Measurements from ENCODE around the gene RAE1. TPM values are rescaled to one million over a fixed set of nuclear protein-coding genes. Genes with fewer than 3 reads are reported as not detected.

Gene RAE1
- total RNA-seq, 1 donor from 2014 or later = 22.8 TPM

DNA sequence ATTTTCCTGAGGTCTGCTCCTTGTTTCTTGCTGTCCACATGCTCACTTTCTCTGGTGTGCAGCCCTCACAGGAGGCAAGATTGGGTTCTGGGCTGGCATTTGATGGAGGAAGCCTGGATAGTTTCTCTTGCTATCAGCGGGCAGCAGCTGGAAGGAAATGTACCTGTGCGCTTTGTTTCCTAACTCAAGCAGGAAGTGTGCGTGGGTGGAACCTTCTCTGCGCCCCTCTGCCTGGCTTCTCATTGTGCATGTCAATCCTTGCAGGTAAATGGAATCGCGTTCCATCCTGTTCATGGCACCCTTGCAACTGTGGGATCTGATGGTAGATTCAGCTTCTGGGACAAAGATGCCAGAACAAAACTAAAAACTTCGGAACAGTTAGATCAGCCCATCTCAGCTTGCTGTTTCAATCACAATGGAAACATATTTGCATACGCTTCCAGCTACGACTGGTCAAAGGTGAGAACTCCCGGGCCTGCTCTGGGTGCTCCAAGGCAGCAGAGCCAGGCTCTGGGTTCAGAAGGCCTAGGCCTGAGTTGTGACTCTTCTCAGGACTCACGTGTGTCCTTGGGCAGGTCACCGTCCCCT lies 23.4 kb downstream of the RAE1 start:
- no peak for ATAC-seq

DNA sequence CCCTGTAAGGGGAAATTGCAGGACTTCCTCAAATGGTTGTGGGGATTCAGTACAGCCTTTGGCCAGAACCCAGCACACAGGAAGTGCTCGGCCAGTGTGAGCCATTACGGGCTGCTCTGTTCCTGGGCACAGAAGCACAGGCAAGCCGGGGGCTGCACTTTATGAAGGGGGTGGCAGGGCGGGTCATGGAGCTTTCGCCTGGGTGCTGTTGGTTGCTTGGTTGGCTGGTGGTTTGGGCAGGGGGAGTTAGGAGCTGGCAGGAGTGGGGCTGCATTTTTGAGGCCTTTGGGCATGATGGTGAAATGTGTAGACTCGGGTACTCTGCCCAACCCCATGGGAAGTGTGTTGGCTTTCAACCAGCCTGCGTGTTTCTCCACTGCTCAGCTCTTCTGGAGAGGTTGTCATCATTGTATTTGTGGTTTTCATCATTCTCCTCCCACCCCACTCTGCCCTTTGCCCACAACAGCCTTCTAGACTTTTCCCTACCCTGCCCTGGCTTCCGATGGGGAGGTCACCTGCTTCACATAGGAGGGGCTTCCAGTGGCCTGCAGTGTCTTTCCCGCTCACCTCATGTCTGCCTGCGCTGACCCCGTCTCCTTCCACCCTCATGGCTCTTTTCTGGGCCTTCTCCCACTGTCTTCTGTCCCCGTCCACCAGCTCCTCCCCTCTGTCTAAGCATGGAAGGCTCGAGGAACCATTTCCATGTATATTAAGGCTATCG lies 24.0 kb downstream of the RAE1 start:
- ATAC-seq = peak; percentile 34

DNA sequence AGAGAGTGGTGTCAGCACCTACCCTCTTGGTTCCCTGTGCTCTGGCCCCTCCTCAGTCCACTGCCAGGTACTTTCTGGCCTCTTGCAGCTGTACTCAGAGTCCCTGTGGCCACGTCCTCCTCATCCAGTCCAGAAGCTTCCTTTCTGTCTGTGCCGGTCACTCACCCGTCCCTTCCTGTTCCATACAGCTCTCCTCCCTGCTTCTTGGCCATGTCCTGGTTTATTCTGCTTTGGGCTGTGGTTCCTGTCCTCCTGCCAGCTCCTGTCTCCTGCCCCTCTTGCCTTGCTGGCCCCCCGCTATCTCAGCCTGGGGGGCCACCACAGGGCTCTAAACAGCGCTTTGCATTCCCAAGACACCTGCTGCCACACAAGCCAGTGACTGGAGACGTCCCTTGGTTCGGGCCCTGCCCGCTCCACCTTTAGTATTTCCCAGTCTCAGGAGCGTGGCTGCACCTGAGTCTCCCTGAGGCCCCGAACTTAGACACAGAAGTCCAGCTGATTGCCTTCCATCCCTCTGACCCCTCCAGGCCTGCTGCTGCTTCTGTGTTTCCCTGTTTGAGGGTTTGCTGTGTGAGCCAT lies 24.7 kb downstream of the RAE1 start:
- ATAC-seq = peak; percentile 10

DNA sequence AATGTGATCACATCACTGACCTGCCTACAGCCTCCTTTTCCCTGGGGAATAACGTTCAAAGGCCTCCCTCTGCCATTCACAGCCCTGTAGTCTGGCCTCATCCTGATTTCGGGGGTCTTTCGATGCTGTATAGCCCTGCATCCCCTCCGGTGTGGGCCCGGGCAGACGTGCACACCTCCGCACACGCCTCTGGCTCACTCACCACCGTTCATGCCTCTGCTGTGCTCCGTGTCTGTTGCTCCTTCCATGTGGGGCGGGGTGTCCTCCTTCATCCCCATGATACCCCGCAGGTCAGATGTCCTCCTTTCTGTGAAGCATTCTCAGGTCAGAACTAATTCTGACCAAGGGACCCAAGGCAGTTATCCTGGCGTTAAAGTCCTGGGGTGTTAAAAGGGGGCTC lies 26.3 kb downstream of the RAE1 start:
- ATAC-seq = no peak

DNA sequence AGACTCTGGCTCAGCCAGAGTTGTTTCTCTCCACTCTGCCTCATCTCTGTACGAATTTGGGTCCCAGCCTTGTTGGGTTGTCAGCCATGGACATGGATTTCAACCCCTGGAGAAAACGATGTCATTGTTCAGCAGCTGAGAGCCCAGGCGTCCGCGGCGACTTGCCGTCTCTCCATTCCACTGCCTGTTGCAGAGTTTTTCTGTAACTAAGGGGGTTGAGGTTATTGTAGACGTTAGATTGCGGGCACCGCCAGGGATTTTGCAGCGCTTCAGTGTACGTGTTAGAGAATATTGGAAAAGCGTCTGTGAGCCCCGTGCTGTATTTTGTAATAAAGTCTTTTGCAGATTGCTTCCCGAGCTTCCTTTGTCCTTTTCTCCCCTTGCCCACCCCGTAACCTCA lies 27.1 kb downstream of the RAE1 start:
- no peak for ATAC-seq

DNA sequence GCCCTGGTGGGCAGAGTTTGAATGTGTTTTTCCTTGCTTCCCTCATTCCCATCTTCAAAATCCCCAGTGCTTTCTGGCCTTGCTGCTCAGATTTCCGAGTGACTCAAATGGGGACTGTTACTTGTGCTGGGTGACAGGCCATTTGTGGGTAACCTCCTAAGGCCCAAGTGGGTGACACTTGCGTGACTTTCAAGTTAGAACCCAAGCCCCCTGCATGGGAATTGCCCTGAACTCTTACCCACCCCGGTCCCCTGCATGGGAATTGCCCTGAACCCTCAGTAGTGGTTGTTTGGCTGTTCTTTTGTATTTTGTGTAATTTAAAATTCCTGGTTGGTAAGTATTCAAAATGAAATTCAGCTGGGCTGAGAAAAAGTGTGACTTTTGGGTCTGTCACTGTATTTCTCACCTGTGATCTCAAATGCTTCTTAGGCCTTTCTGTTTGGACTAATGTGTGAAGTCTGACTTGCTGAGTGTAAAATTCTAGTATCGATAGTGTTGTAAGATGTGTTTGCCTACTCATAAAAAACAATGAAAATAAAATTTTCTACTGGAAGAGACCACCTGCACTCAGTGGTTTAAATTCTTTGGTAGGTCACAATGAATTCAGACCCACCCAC lies 27.7 kb downstream of the RAE1 start:
- no peak for ATAC-seq

DNA sequence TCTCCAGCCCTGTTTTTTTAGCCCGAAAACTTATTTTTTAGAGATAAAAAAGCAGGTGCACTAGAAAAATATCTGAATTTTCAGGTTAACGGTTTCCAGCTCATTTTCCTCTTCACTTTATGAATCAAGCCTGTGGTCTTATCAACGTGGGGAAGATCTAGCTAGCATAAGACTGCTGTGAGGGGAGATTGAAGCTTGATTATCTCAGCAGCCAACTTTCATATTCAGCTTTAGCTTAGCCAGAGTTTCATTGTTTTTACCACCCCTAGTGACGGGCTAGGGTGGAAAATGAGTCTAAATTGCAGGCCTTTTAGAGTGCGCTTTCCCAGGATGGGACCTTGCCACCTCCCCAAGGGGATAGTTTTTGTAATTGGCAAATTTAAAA lies 28.2 kb downstream of the RAE1 start:
- no peak for ATAC-seq

DNA sequence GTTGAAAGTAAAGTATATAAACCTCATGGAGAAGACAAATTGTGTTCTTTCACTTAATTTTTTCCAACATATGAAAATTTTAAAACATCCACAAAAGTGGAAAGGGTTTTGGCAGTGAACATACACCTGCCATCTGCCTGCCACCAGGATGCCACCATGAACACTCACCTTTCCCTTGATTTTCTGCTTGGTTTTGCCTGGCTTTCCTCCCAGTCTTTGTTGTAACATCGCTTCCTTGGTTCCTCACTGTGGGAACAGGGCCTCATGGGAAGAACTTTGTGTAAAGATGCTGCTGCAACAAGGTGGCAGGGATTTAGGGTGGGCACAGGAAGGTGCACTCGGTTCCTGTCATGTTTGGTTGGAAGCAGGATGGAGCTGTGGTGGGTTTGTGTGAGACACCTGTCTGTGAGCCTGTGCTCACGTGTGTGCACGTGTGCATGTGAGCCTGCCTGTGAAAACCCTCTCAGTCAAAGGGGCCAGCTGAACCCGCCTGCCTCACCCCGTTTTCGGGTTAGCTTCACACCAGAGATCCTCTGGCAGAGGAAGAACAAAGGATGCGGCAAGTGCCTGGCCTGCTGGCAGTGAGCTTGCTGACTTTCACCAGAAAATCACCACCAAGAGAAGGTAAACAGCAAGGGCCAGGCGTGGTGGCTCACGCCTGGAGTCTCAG lies 29.2 kb downstream of the RAE1 start:
- no peak for ATAC-seq

DNA sequence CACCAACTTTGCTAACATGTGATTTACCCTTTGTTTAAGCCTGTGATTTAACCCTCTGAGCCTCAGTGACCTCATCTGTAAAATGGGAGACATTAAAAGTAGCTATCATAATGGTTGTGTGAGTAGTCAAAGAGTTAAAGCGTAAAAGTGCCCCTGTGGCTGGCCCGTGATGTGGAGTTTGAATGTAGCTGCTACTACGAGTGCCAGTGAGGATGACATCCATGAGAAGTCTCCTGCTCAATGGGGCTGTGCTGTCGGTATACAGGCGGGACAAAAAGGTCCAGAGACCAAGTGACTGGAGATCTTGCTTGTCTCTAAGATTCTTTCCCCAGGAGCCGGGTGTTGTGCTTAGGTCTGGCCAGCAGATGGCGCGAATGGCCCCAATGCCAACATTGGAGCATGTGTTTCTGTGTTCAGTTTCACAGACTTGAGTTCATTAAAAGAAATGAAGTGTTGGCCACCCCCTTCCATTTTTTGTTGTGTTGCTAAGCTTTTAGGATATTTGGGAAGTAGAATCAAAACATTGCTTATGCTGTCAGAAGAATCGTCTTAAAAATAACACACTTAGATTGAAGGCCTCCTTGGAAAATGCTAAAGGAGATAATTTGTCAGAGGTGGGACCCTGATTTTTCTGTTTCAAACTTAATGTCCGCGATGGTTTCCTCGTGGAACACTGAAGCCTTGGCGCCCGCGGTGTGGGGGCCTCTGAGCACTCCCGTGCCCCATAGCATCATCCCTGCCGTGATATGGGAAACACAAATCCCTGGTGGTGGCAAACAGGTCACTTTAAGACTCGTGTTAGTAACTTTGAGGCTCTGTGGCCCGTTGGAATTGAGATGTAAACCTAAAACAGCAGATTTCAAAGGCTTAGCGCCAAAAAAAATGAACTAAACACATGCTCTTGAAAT lies 30.8 kb downstream of the RAE1 start:
- ATAC-seq = peak; percentile 75

DNA sequence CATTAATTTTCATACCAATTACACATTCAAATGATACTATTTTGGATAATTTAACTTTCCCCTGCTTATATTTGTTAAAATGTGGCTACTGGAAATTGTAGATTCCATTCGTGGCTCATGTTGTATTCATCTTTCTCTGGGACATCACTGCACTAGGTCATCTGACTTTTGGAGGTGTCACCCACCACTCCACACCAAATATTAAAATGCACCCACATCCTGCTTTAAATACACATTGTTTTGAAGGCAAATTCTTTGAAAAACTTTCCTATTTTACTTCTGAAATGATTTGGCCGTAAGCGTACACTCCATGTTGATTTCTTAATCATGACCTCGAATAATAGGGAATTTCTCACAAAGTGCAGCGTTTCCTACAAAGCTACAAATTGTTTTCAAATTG lies 31.5 kb downstream of the RAE1 start:
- no peak for ATAC-seq

DNA sequence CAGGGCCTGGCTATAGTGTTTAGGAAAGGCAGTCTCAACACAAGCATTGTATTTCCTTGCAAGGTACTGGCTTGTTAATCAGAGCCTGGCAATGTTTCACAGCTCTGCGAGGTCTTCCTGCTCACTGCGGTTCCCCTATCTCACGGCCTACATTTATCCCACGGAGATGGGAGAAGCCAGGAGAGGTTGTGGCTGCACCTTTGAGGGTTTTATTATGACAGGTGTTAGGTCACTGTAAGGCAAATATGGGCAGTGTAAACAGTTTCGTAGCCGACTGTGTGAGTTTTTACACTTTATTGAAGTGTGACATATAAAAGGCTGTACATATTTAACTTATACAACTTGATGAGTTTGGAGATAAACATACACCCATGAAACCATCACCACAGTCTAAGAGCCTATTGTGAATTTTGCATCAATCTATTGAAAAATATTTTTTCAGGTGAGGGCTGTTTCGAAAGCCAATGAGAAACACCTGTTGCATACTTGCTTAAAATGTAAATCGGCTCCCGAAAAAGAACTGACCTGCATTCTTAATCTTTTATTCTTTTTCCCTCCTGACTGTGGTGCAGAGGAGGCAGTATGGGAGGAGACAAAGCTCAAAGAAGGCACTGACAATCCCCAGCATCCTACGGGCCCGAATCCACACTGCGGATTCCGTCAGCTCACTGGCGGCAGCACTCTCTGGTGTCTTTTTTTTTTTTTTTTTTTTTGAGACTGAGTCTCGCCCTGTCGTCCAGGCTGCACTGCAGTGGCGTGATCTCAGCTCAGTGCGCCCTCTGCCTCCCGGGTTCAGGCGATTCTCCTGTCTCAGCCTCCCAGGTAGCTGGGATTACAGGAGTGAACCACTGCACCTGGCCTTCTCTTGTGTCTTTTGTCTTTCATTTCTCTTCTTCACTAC lies 32.6 kb downstream of the RAE1 start:
- ATAC-seq = no peak

DNA sequence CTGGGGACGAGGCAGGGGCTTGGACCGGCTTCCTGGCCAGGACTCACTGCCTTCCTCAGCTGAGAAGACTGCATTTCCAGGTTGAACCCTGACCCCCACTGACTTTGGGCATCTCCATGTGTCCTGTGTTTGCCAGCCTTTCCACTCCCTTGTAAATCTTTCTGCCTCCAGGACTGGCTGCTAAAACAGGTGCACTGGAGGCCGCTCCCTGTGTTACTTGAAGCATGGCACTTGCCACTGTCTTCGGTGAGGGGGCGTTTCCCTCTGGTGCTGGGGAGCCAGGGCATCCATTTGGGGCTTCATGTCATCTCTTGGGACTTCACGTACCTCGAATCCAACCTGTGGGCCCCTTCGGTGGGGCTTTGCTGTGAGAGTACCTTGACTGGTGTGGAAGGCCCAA lies 33.4 kb downstream of the RAE1 start:
- ATAC-seq = no peak

DNA sequence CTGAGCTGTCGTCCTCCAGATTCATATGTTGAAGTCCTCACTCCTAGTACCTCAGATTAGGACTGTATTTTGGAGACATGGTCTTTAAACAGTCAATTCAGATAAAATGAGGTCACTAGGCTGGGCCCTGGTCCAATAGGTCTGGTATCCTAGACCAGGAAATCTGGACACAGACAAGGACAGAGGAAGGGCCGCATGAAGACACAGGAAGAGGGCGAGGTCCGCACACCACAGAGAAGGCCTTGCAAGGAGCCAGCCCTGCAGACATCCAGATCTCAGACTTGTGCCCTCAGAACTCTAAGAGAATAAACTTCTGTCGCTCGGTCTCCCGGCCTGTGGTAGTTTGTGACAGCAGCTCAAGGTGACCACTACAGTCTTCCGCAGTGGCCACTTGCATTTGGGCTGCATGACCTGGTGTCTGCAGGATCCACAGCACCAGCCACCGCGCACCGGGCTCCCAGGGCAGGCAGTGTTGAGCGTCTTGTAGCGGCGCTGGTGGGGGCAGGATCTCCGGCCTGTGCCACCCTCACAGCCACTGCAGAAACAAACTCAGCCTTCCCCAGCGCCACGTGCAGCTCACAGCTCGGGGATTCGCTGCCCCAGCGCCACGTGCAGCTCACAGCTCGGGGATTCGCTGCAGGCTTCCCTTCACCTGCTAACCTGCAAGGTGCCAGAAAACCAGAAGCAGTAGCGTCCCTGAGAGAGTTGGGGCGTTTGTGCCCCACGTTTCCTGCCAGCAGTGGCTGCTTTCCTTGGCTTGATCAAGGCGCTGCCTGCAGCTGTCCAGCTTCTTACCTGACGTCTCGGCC lies 34.1 kb downstream of the RAE1 start:
- ATAC-seq = no peak

DNA sequence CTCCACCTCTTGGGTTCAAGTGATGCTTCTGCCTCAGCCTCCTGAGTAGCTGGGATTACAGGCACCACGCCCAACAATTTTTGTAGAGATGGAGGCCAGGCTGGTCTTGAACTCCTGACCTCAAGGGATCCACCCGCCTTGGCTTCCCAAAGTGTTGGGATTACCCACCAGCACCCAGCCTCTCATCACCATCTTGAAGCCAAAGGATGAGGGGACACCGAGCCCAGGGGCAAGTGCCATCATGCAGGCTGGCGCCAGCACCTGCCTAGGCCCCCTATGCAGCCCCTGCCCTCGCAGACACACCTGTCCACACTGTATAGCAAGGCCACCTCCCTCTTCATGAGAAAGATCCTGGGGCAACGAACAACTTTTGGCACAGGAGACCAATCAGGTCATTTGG lies 34.9 kb downstream of the RAE1 start:
- ATAC-seq = no peak

DNA sequence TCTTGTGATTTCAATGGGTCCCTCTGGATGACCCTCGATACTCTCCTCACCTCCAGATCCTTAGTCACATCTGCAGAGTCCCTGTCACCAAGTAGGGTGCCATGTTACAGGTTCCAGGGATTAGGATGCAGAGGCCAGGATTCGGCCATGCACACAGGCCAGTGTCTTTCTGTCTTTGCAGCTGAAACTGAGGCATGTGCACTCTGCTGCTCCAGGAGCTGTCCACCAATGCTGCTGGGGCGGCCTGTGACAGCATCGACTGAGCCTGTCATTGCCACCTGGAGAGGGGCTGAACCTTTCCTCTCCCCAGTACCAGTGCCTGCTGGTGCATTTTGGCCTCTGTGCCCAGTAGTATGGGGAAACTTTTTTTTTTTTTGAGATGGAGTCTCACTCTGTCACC lies 35.7 kb downstream of the RAE1 start:
- no peak for ATAC-seq

DNA sequence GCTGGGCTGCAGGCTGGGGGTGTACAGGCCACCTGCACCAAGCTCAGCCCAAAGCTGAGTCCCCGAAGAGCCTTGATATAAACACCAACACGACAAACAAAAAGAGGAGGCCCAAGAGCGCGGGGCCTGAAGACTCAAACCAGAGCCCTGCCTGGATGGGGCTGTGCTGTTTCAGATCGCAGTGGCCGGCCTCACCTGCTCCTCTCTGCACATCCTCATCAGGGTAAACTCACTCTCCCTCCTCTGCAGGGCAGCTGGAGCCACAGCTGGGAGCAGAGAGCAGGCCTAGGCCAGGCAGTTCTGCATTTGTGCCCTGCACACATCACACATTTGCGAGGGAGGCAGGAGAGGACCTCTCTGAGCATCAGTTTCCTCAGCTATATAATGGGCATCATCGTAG lies 36.4 kb downstream of the RAE1 start:
- ATAC-seq = no peak

DNA sequence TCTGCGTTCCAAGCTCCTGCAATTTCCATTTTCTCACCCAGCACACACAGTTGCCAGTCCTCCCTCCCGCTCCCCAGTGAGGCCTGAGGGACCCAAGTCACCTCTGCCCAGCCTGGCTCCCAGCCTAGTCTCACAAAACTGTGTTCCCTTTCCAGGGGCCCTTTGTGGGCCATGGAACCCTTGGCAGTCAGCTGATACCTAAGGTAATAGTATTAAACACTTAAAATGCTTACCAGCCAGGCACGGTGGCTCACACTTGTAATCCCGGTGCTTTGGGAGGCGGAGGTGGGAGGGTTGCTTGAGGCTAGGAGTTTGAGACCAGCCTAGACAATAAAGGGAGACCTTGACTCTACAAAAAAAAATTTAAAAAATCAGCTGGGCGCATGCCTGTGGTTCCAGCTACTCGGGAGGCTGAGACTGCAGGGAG lies 36.9 kb downstream of the RAE1 start:
- no peak for ATAC-seq

DNA sequence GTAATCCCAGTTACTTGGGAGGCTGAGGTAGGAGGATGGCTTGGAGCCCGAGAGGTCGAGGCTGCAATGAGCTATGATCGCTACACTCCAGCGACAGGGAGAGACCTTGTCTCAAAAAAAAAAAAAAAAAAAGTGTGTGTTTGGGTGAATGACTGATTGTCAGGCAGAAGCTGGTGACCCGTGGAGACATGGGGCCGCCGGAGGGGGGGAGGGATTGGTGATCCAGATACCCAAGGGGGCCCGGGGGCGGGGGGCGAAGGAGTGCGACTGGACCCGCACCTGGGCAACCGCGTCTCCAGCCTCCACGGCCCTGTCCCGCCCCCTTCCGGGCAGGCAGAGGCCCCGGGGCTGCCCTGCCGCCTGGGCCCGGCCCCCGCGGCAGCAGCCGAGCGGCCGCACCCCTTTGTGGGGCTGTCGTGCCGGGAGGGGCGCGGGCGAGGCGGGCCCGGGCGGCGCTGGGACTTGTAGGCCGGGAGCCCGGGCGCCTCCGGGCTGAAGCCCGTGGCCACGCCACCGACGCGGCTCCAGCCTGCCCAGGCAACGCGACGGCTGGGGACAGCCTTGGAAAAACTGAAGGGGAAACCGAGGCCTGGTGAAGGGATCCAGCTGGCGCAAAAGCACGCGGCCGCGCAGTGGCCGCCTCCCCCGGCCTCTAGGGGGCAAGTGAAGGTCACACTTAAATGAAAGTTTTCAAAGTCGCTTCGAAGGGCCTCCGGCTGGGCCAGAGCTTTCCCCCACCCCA lies 38.1 kb downstream of the RAE1 start:
- ATAC-seq = peak; percentile 73
